HFFc6 (cell line): Measurements from ENCODE around the gene EDNRB. TPM values are rescaled to one million over a fixed set of nuclear protein-coding genes. Genes with fewer than 3 reads are reported as not detected.

Experiments used
- DNase-seq: peaks from one replicate; pipeline ENCODE4 v3.0.0-alpha.2; 2018
- H3K27ac Mint-ChIP-seq: 2 replicates; pipeline ENCODE4 v1.8.0; 2020; ENCODE audit warnings: mild to moderate bottlenecking, mixed read lengths
- H3K27me3 Mint-ChIP-seq: 2 replicates; pipeline ENCODE4 v1.8.0; 2021; ENCODE audit warnings: mild to moderate bottlenecking, moderate library complexity, mixed read lengths; ENCODE audit not compliant: insufficient read depth
- H3K36me3 Mint-ChIP-seq: 2 replicates; pipeline ENCODE4 v1.8.0; 2021; ENCODE audit warnings: low read depth, mixed read lengths
- H3K4me1 Mint-ChIP-seq: 2 replicates; pipeline ENCODE4 v1.8.0; 2020; ENCODE audit warnings: low read depth, mixed read lengths
- H3K4me3 Mint-ChIP-seq: 2 replicates; pipeline ENCODE4 v1.8.0; 2020; ENCODE audit warnings: mild to moderate bottlenecking, moderate library complexity, mixed read lengths
- H3K9me3 Mint-ChIP-seq: 2 replicates; pipeline ENCODE4 v1.8.0; 2020; ENCODE audit warnings: mild to moderate bottlenecking, mixed read lengths
- total RNA-seq, 6 experiments: library from RNA; stranded (reverse); fragmentation: NEBNext Ultra II Directional; extraction: Animal tissue kit (Norgen Biotek cat#: 25700); gene quantifications; 2 replicates in 1 of 6; 3 replicates in 5 of 6; pipeline ENCODE4 v1.2.3, GENCODE V29; 2021
- TF ChIP-seq, protein P1 (sequence below): fragments of 200-600 bp; sonication (generic); IDR thresholded peaks from 2 replicates; pipeline ENCODE4 v1.5.0; 2021; ENCODE audit warnings: antibody characterized with exemption, mild to moderate bottlenecking

EDNRB gene
- total RNA-seq, 6 experiments from 2014 or later = not detected

DNA sequence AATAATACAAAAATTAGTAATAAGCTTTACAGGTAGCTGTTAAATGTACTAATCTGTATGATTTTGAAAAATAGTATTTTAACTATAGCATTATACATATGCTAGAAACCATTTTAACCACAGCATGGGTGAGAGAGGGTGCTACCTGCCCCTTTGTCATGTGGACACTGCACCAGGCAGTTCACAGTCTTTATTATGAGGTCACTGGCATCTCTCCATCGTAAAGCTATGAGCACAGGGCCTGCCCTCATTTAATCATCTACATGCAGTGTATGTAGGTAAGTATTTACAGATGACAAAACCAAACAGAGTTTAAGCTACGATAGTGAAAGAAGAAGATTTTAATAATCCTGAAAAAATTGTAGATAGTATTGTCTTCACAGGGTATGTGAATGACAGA, 21.7 kb downstream of the EDNRB start:
- Mint-ChIP-seq H3K9me3 (peaks cover 20% of the 10 kb centered on the region), H3K4me3 (no peak overlapping the region), H3K27ac (no peak overlapping the region)

DNA sequence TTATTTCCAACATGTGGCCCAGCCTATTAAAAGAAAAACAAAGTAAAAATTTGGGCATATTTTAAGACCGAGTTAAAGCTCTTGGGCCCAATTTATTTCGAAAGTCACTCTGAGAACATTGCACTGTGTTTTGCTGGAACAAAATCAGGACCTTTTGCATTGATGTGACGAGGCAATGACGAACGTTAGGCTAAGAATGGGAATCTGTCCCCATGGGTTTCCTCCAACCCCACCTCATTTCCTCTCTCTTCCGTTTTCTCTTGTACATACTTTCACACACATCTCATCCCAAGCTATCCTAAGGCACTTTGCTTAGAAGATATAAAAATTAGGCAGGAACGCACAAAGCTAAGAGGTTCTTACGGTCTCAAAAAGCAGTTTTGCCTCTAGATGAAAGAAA, 22.1 kb downstream of the EDNRB start:
- peaks cover 20% of the 10 kb centered on the region for H3K9me3 Mint-ChIP-seq
- H3K4me3 Mint-ChIP-seq = no peak overlapping the region
- H3K4me1 Mint-ChIP-seq = no peaks in the 10 kb centered on the region
- DNase-seq = no peak
- TF ChIP-seq, protein P1, sequence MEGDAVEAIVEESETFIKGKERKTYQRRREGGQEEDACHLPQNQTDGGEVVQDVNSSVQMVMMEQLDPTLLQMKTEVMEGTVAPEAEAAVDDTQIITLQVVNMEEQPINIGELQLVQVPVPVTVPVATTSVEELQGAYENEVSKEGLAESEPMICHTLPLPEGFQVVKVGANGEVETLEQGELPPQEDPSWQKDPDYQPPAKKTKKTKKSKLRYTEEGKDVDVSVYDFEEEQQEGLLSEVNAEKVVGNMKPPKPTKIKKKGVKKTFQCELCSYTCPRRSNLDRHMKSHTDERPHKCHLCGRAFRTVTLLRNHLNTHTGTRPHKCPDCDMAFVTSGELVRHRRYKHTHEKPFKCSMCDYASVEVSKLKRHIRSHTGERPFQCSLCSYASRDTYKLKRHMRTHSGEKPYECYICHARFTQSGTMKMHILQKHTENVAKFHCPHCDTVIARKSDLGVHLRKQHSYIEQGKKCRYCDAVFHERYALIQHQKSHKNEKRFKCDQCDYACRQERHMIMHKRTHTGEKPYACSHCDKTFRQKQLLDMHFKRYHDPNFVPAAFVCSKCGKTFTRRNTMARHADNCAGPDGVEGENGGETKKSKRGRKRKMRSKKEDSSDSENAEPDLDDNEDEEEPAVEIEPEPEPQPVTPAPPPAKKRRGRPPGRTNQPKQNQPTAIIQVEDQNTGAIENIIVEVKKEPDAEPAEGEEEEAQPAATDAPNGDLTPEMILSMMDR = no peak
- H3K27ac Mint-ChIP-seq = no peak overlapping the region
- H3K36me3 Mint-ChIP-seq = no peaks in the 10 kb centered on the region
- no peaks in the 10 kb centered on the region for H3K27me3 Mint-ChIP-seq

More for the DNA sequence above, 21.7 kb downstream of the EDNRB start:
- H3K27me3 Mint-ChIP-seq = no peaks in the 10 kb centered on the region
- no peak for DNase-seq
- TF ChIP-seq, protein P1 = no peak
- no peaks in the 10 kb centered on the region for H3K4me1 Mint-ChIP-seq
- H3K36me3 Mint-ChIP-seq = no peaks in the 10 kb centered on the region

DNA sequence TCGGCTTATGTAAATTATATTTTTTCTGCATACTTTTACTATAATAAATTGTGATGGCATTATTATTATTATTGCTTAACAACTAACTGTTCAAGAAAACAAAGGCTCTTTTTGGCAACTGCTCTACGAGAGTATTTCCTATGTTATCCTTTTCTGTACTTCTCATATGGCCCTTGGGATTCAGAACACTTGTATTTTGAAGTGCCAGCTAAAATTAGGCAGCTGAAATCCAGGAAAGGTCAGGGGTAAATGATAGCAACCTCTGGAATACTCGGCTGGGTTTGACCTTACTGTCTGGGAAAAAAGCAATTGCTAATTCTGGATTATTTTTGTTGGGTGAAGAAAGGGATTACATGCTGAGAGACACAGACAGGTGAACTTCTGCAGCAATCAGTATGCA, 23.9 kb downstream of the EDNRB start:
- no peaks in the 10 kb centered on the region for H3K4me1 Mint-ChIP-seq
- no peaks in the 10 kb centered on the region for H3K36me3 Mint-ChIP-seq
- peaks cover 21% of the 10 kb centered on the region for H3K9me3 Mint-ChIP-seq
- TF ChIP-seq, protein P1 = no peak
- H3K27ac Mint-ChIP-seq = no peak overlapping the region
- H3K4me3 Mint-ChIP-seq = no peak overlapping the region
- H3K27me3 Mint-ChIP-seq = peaks cover 2% of the 10 kb centered on the region; the same call in 1 of the 2 replicates
- no peak for DNase-seq

DNA sequence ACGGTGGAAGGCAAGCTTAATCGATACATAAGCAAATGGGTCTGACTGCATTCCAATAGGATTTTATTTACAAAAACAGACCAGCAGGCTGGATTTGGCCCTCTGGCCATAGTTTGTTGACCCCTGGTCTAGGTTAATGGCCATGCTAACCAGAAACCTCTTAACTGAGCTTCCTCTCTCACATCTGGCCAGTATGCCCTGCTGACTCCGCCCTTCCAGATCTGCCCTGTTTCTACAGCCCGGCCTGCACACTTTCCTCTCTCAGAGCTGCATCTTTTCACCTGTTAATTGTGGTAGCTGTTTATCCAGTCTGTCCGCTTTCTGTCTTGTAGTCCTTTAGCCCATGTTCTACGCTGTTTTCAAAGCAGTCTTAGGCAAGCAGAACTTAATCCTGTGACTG, 25.6 kb downstream of the EDNRB start:
- no peak overlapping the region for H3K27ac Mint-ChIP-seq
- DNase-seq = no peak
- TF ChIP-seq, protein P1 = no peak
- no peaks in the 10 kb centered on the region for H3K36me3 Mint-ChIP-seq
- no peak overlapping the region for H3K4me3 Mint-ChIP-seq
- no peaks in the 10 kb centered on the region for H3K4me1 Mint-ChIP-seq
- peaks cover 18% of the 10 kb centered on the region for H3K9me3 Mint-ChIP-seq
- H3K27me3 Mint-ChIP-seq = peaks cover 2% of the 10 kb centered on the region; the same call in 1 of the 2 replicates

DNA sequence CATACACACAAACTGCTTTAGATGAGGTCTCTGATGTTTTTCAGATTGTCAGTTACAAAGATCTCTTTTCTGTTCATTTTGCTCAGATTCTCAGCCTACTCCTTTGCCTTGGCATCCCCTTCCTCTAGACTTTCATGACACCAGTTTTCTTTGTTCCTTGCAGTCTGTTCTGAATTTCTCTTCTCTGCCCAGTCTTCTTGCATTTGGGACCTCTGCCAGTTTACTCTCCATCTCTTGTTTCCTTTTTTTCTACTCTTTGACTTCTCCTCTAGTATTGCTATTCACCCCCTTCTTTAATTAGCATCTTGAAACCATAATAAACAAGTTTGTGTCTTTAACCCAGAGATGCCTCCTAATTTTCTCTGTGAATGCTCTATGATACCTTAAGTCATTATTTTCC, 26.1 kb downstream of the EDNRB start:
- TF ChIP-seq, protein P1 = no peak
- Mint-ChIP-seq H3K27me3 (peaks cover 2% of the 10 kb centered on the region; the same call in 1 of the 2 replicates), H3K27ac (no peak overlapping the region), H3K4me3 (no peak overlapping the region), H3K9me3 (peaks cover 18% of the 10 kb centered on the region), H3K4me1 (no peaks in the 10 kb centered on the region), H3K36me3 (no peaks in the 10 kb centered on the region)
- DNase-seq = no peak

DNA sequence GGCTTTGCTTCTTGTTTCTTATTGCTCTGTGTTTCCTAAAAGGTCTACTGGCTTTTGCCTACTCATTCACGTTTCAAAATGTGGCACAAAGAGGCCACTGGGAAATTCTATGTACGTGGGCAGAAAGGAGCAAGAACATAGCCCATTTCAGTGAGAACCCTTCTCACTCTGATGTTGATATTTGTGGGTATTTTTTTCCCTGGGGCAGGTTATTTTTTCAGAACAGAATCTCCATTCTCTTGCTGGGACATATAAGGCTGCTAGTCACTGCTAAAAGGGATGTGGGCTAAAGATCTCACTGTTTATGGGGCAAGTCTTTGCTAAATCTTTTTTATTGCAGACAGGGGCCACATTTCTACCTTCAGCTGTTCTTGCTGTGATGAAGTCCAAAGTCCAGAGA, 27.1 kb downstream of the EDNRB start:
- Mint-ChIP-seq H3K4me1 (no peaks in the 10 kb centered on the region), H3K27me3 (peaks cover 2% of the 10 kb centered on the region; the same call in 1 of the 2 replicates), H3K36me3 (no peaks in the 10 kb centered on the region), H3K27ac (no peak overlapping the region), H3K4me3 (no peak overlapping the region), H3K9me3 (peaks cover 23% of the 10 kb centered on the region)
- TF ChIP-seq, protein P1 = no peak
- no peak for DNase-seq
